Osteoblast (primary cell): ENCODE data around the gene CD53. TPM values are rescaled to one million over a fixed set of nuclear protein-coding genes. Genes with fewer than 3 reads are reported as not detected.
"Not testable (repeated sequence)": the region's sequence is repeated elsewhere in the genome, so short reads cannot be mapped to it uniquely, and the experiment has no call there.

Experiments
- DNase-seq: peaks from one replicate; pipeline ENCODE4 v3.0.0; 2011; ENCODE audit warnings: low spot score, mixed read lengths; ENCODE audit not compliant: insufficient read length; ENCODE audit errors: missing footprints
- H2AFZ ChIP-seq: 2 replicates; pipeline ENCODE4 v1.6.0; 2011; ENCODE audit warnings: mild to moderate bottlenecking, low read length
- H3K27ac ChIP-seq: 2 replicates; pipeline ENCODE4 v1.5.1; 2011; ENCODE audit warnings: mild to moderate bottlenecking, low read depth, low read length, moderate library complexity
- H3K27me3 ChIP-seq: 2 replicates; pipeline ENCODE4 v1.6.0; 2012; ENCODE audit warnings: mild to moderate bottlenecking, control low read depth, inconsistent platforms, low read length, moderate library complexity; ENCODE audit not compliant: insufficient read depth
- H3K36me3 ChIP-seq: 2 replicates; pipeline ENCODE4 v1.5.1; 2011; ENCODE audit warnings: mild to moderate bottlenecking, low read length, control low read depth, moderate library complexity; ENCODE audit not compliant: insufficient read depth
- H3K4me1 ChIP-seq: 2 replicates; pipeline ENCODE4 v1.5.1; 2011; ENCODE audit warnings: mild to moderate bottlenecking, low read length, control low read depth, moderate library complexity; ENCODE audit not compliant: insufficient read depth
- H3K4me2 ChIP-seq: 2 replicates; pipeline ENCODE4 v1.6.0; 2011; ENCODE audit warnings: mild to moderate bottlenecking, low read length; ENCODE audit not compliant: insufficient read depth
- H3K4me3 ChIP-seq: fragments of 200-600 bp; sonication (generic); 3 replicates; pipeline ENCODE4 v1.5.1; 2012; ENCODE audit warnings: mild to moderate bottlenecking, low read length, inconsistent platforms; ENCODE audit not compliant: insufficient read depth
- H3K79me2 ChIP-seq: 2 replicates; pipeline ENCODE4 v1.6.0; 2012; ENCODE audit warnings: mild to moderate bottlenecking, low read length, control low read depth, inconsistent platforms; ENCODE audit not compliant: insufficient read depth
- H3K9me3 ChIP-seq: 2 replicates; pipeline ENCODE4 v1.5.1; 2011; ENCODE audit warnings: low read depth, low read length, control low read depth
- H4K20me1 ChIP-seq: 2 replicates; pipeline ENCODE4 v1.6.0; 2012; ENCODE audit warnings: mild to moderate bottlenecking, low read length, control low read depth; ENCODE audit not compliant: insufficient read depth
- total RNA-seq: library from RNA; depleted of rRNA; stranded (reverse); fragments of >200 nt; gene quantifications from 2 replicates; pipeline ENCODE4 v1.2.3, GENCODE V29; 2012
- TF ChIP-seq, protein P1 (sequence below): IDR thresholded peaks from 2 replicates; pipeline ENCODE4 v1.5.1; 2011; ENCODE audit warnings: mild to moderate bottlenecking, low read depth, low read length, moderate library complexity; ENCODE audit errors: extremely low read depth

Gene CD53, protein sequence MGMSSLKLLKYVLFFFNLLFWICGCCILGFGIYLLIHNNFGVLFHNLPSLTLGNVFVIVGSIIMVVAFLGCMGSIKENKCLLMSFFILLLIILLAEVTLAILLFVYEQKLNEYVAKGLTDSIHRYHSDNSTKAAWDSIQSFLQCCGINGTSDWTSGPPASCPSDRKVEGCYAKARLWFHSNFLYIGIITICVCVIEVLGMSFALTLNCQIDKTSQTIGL
- 0.29 and 0.36 TPM in 2 replicates for total RNA-seq

DNA sequence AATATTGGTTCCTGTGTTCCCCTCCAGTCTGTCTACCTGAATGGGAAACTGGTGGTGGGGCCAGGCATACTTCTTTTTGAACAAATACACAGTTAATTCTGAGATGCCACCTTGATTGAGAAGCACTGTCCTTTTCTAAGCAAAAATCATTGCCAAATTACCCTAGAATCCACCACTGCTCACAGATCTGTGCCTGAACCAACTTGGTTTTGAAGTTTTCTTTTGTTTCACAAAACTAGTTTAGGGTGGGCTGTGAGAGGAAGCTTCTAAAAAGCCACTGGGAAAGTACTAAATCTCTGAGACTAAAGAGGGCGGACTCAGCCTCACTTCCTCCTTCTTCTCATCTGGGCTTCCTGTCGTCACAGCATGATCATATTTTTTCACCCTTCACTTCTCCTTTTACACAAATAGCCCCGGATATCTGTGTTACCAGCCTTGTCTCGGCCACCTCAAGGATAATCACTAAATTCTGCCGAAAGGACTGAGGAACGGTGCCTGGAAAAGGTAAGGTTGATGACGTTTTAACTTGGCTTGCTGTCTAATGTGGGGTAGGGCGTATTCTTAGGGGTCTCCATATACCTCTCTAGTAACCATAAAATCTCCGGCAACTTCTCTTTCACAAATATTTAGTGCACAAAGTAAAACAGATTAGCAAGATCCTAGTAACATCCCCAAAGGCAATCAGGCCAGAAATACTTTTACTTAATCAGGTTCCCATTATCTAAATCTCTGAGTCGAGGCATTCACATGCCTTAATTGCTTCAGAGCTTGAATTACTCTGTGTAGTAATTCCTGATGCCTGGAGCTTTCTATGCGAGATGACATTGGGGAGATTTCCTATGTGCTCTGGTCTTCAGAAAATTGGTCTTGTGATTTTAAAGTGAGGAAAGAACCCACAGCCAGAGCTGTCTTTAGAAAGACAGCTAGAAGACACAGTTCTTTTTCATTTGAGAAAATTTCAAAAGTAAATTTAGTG, at the start of gene CD53:
CD53 (plus strand) TSS at position 404 of the 976 bp plus-strand sequence. CDS start 18,261 bp downstream, outside the sequence.
- Histone ChIP-seq H3K27ac (no peak within 1 kb of the TSS), H3K27me3 (no peaks in the 10 kb centered on the region), H4K20me1 (no peaks in the 10 kb centered on the region), H3K4me1 (no peaks in the 10 kb centered on the region), H3K9me3 (no peaks in the 10 kb centered on the region), H3K4me2 (no peak within 1 kb of the TSS), H2AFZ (no peak within 1 kb of the TSS), H3K36me3 (no peaks in the 10 kb centered on the region), H3K79me2 (no peaks in the 10 kb centered on the region), H3K4me3 (no peak within 1 kb of the TSS)
- TF ChIP-seq, protein P1, sequence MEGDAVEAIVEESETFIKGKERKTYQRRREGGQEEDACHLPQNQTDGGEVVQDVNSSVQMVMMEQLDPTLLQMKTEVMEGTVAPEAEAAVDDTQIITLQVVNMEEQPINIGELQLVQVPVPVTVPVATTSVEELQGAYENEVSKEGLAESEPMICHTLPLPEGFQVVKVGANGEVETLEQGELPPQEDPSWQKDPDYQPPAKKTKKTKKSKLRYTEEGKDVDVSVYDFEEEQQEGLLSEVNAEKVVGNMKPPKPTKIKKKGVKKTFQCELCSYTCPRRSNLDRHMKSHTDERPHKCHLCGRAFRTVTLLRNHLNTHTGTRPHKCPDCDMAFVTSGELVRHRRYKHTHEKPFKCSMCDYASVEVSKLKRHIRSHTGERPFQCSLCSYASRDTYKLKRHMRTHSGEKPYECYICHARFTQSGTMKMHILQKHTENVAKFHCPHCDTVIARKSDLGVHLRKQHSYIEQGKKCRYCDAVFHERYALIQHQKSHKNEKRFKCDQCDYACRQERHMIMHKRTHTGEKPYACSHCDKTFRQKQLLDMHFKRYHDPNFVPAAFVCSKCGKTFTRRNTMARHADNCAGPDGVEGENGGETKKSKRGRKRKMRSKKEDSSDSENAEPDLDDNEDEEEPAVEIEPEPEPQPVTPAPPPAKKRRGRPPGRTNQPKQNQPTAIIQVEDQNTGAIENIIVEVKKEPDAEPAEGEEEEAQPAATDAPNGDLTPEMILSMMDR, result no peak
- no peak for DNase-seq

DNA sequence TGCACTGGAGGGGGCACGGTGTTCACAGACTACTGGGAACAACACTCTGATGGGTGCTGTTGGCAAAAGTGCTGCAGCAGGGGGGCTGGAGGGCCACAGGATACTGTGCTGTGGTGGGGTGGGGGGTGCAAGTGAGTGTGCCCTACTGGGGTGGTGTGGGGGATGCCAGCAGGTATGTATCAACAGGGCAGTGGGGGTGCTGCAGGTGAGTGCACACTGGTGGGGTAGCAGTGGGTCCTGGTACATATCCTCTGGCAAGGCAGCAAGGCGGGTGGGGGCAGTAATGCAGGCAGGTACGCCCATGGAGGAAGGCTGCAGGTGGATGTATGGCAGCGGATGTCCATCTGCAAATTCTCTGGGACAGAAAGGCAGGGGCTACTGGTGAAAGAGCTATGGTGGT, 48.8 kb upstream of the CD53 start:
- Histone ChIP-seq H3K4me1 (no peaks in the 10 kb centered on the region), H3K4me3 (no peak overlapping the region), H2AFZ (no peak overlapping the region), H4K20me1 (no peaks in the 10 kb centered on the region), H3K27me3 (no peaks in the 10 kb centered on the region), H3K4me2 (no peak overlapping the region), H3K36me3 (no peaks in the 10 kb centered on the region), H3K79me2 (no peaks in the 10 kb centered on the region), H3K27ac (no peak overlapping the region), H3K9me3 (no peaks in the 10 kb centered on the region)
- TF ChIP-seq, protein P1, result no peak
- no peak for DNase-seq

DNA sequence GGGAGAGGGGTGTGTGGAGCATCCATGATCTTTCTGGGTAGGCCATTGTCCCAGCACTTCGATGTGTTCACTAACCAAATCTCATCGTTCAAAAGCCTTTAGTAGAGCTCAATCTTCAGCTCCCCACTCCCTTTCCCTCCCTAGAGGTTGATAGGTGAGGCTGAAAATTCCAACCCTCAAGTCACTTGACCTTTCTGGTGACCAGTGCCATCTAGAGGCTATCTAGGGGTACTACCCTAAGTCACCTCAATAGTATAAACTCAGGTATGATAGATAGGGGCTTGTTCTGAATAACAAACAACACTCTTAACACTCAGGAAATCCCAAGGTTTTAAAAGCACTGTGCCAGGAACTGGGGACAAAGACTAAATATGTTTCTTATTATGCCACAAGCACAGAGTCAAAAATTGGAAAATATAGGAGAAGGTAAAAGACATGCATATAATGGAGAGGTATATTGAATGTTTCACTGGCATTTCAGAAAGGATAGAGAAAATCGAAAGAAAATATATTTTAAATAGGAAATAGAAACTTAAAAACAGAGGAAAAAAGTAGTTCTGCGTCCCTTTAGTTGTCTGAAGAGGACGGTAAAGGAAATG, 42.9 kb upstream of the CD53 start:
- Histone ChIP-seq H3K79me2 (no peaks in the 10 kb centered on the region), H3K27me3 (no peaks in the 10 kb centered on the region), H3K4me2 (no peak overlapping the region), H3K4me1 (no peaks in the 10 kb centered on the region), H3K9me3 (no peaks in the 10 kb centered on the region), H3K36me3 (no peaks in the 10 kb centered on the region), H2AFZ (no peak overlapping the region), H3K27ac (no peak overlapping the region), H4K20me1 (no peaks in the 10 kb centered on the region), H3K4me3 (no peak overlapping the region)
- TF ChIP-seq, protein P1, result peak; percentile 75
- no peak for DNase-seq

DNA sequence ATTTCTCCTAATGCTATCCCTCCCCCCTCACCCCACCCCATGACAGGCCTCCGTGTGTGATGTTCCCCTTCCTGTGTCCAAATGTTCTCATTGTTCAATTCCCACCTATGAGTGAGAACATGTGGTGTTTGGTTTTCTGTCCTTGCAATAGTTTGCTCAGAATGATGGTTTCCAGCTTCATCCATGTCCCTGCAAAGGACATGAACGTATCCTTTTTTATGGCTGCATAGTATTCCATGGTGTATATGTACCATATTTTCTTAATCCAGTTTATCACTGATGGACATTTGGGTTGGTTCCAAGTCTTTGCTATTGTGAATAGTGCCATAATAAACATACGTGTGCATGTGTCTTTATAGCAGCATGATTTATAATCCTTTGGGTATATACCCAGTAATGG, 39.2 kb upstream of the CD53 start:
- not testable (repeated sequence) for H3K9me3 ChIP-seq, H3K79me2 ChIP-seq, H3K27ac ChIP-seq, H3K36me3 ChIP-seq, H3K4me2 ChIP-seq, DNase-seq, H3K4me1 ChIP-seq, H4K20me1 ChIP-seq, H3K27me3 ChIP-seq, H2AFZ ChIP-seq, H3K4me3 ChIP-seq
